Thyroid gland (tissue), 4 donors: Measurements from ENCODE around the gene RFX7.

Experiments used
- CTCF ChIP-seq, 6 experiments: fragments of 200-600 bp in 3 of 6; fragments of 450-650 bp in 3 of 6; sonication (generic) in 3 of 6; IDR thresholded peaks; one replicate each; pipeline ENCODE4 v1.5.1; 2016 to 2019; ENCODE audit warnings: antibody characterized with exemption in 6 of 6, mild to moderate bottlenecking in 2 of 6, inconsistent platforms in 1 of 6, moderate library complexity in 1 of 6
- POLR2A ChIP-seq, 2 donors: fragments of 450-650 bp; IDR thresholded peaks; one replicate each; pipeline ENCODE4 v1.6.1; 2017; ENCODE audit warnings: antibody characterized with exemption in 2 of 2, mild to moderate bottlenecking in 2 of 2, moderate library complexity in 1 of 2

- no peak for TF ChIP-seq POLR2A (IDR thresholded peaks at IDR 0.05)
- no peak for TF ChIP-seq CTCF (IDR thresholded peaks at IDR 0.05)
Observed at GRCh38 chr15:56148064-56148463, 95.6 kb downstream of the RFX7 start.
